ENCODE data around the gene RAB14. TPM values are rescaled to one million over a fixed set of nuclear protein-coding genes. Genes with fewer than 3 reads are reported as not detected.
A peak's percentile ranks its signal among the peaks of the same experiment; 100 is the strongest.

RAB14 gene
- total RNA-seq, 3 donors from 2014 or later, result 70.1 to 87.2 (median 76.2) TPM

DNA sequence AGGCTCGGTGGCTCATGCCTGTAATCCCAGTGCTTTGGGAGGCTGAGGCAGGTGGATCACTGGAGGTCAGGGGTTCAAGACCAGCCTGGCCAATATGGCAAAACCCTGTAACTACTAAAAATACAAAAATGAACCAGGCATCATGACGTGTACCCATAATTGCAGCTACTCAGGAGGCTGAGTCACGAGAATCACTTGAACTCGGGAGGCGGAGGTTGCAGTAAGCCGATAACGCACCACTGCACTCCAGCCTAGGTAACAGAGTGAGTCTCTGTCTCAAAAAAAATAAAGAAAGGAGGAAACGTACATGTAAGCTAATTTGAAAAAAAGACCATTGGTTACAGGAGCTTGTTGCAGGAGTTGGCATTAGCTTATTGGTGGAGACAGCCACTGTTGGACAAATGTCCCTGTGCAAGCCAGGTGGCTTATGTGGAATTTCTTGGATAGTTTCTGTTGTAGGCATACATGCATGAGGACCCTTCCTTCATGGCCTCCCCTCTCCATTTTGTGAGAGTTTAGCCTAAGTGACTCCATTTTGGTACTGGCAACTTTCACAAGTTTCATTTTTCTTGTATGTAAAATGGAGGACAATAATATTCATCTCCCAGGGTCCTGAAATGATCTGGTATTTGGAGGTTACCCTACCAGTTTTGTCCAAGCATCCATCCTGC lies 16.8 kb upstream of the RAB14 start:
- no peak for ATAC-seq
- Histone ChIP-seq H3K9me3 (no peaks in the 10 kb centered on the region), H3K36me3 (ENCODE audit: low read depth) (no peaks in the 10 kb centered on the region), H3K4me1 (ENCODE audit: low read depth) (no peaks in the 10 kb centered on the region), H3K4me3 (no peak overlapping the region)
- TF ChIP-seq, protein P1, sequence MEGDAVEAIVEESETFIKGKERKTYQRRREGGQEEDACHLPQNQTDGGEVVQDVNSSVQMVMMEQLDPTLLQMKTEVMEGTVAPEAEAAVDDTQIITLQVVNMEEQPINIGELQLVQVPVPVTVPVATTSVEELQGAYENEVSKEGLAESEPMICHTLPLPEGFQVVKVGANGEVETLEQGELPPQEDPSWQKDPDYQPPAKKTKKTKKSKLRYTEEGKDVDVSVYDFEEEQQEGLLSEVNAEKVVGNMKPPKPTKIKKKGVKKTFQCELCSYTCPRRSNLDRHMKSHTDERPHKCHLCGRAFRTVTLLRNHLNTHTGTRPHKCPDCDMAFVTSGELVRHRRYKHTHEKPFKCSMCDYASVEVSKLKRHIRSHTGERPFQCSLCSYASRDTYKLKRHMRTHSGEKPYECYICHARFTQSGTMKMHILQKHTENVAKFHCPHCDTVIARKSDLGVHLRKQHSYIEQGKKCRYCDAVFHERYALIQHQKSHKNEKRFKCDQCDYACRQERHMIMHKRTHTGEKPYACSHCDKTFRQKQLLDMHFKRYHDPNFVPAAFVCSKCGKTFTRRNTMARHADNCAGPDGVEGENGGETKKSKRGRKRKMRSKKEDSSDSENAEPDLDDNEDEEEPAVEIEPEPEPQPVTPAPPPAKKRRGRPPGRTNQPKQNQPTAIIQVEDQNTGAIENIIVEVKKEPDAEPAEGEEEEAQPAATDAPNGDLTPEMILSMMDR (IDR thresholded peaks at IDR 0.05), result no peak
- DNase-seq, result no peak
- intact Hi-C loops (cut with DNase I, micrococcal nuclease), result loop anchor here (5.0 to 10.0 kb wide), 2 partner anchors 94 to 106 kb away; no protein-coding TSS in a partner anchor

DNA sequence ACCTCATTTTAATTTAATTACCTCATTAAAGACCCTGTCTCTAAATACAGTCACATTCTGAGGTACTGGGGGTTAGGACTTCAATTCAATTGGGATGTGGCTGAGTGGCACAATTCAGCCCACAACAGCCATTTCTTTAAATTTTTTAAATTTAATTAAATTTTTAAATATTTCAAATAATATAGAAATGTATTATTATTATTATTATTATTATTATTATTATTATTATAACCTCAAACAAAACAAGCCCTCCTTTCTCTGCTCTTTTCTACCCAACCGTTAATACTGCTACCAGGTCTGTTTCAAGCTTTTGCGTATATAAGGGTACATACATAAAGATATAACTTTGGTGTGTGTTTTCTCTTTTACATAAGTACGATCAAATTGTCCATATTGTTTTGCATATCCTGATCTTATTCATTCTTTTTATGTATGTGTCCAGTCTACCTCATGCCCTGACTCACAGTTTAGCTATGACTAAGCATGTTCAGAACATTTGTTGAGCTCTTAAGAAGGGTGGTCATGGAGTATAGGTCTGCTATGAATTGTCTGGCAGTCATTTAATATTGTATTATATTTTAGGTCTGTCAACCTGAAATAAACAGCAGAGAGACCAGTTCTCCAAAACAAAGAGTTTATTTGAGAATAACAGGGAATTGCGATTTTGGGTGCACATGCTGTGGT lies 16.1 kb upstream of the RAB14 start:
- DNase-seq (no peak), ATAC-seq (no peak)
- TF ChIP-seq, protein P1 (IDR thresholded peaks at IDR 0.05), result no peak
- intact Hi-C loops (cut with DNase I, micrococcal nuclease), result loop anchor here (5.0 to 10.0 kb wide), 2 partner anchors 95 to 107 kb away; no protein-coding TSS in a partner anchor
- H3K9me3 ChIP-seq, result no peaks in the 10 kb centered on the region
- H3K36me3 ChIP-seq (ENCODE audit: low read depth), result no peaks in the 10 kb centered on the region
- no peak overlapping the region for H3K4me3 ChIP-seq
- H3K4me1 ChIP-seq (ENCODE audit: low read depth), result peaks cover 6% of the 10 kb centered on the region

DNA sequence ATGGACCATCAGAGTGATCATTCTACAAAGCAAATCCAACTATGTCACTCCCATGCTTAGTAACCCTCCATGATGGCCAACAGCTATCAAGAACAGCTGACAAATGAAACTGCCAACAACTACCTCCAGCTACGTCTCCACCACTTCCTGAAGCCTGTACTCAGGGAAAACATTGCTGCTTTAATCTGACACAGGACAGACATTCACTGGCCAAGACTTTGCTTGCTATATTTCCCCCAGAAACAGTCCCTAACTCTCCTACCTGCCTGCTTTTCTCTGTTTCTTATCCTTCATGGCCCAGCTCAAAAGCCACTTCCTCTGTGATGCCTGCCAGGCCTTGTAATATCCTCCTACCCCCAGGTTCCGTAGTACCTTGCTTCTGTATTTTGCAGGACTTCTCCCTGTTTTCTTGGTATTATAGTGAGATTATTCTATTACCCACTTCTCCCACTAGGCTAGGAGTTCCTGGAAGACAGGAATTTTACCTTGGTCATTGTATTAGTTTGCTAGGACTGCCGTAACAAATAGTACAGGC lies 14.7 kb upstream of the RAB14 start:
- TF ChIP-seq, protein P1 (IDR thresholded peaks at IDR 0.05), result no peak
- no peaks in the 10 kb centered on the region for H3K9me3 ChIP-seq
- DNase-seq (no peak), ATAC-seq (no peak)
- H3K4me3 ChIP-seq, result no peak overlapping the region
- no peaks in the 10 kb centered on the region for H3K36me3 ChIP-seq (ENCODE audit: low read depth)
- intact Hi-C loops (cut with DNase I, micrococcal nuclease), result loop anchor here (5.0 to 10.0 kb wide), 2 partner anchors 96 to 108 kb away; no protein-coding TSS in a partner anchor
- peaks cover 6% of the 10 kb centered on the region for H3K4me1 ChIP-seq (ENCODE audit: low read depth)

DNA sequence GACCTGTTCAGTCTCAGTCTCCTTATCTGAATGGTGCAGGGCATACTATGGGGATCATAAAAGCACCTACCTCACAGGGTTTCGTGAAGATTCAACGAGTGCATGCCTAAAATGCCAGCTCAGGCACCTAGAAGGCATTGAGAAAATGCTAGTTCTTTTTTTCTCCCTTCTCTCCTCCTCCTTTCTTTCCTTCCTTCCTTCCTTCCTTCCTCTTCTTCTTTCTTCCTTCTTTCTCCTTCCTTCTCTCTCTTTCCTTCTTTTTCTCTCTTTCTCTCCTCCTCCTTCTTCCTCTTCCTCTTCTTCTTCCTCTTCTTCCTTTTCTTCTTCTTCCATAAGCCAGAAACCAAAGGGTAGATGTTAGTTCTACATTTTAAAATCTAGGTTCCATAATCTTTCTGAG lies 12.3 kb upstream of the RAB14 start:
- Histone ChIP-seq H3K4me3 (no peak overlapping the region), H3K4me1 (ENCODE audit: low read depth) (peaks cover 6% of the 10 kb centered on the region), H3K36me3 (ENCODE audit: low read depth) (no peaks in the 10 kb centered on the region), H3K9me3 (no peaks in the 10 kb centered on the region)
- intact Hi-C loops (cut with DNase I, micrococcal nuclease), result loop anchor here (5.0 to 10.0 kb wide), 2 partner anchors 111 to 188 kb away; no protein-coding TSS in a partner anchor
- DNase-seq, result no peak
- TF ChIP-seq, protein P1 (IDR thresholded peaks at IDR 0.05), result no peak
- no peak for ATAC-seq

DNA sequence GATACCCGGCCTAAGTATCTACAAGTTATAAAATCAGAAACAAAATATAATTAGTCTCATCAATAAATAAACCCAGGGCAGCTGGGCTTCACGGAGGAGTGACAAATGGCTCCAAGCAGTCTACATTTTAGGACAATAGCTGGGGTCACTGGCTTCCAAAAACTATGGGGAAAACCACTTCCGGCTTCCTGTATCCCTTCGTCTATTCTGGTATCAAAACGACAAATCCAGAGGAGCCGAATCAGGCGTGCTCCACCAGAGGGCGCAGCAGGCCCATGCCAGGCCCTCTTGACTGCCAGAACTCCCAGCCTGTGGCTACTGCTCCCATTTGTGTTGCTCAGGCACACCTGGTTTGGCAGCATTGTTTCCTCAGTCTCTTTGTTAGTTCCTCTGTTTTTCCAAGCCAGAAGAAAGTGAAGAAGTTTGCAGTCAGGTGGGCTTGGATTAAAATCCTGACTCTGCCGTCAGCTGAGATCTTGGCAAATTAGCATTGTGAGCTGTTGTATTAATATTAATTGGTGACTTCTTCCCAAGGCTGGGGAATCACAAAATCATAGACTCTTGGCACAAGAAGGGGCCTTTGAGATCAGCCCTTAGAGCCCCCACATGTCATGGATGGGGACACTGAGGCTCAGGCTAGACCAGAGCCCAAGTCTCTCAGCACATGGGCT lies 11.6 kb upstream of the RAB14 start:
- no peaks in the 10 kb centered on the region for H3K36me3 ChIP-seq (ENCODE audit: low read depth)
- peak; percentile 100 for ATAC-seq
- DNase-seq, result peak; percentile 88 to 94 (median 93)
- intact Hi-C loops (cut with DNase I, micrococcal nuclease), result loop anchor here (5.0 to 10.0 kb wide), 2 partner anchors 112 to 189 kb away; no protein-coding TSS in a partner anchor
- no peak overlapping the region for H3K4me3 ChIP-seq
- TF ChIP-seq, protein P1 (IDR thresholded peaks at IDR 0.05), result peak; percentile 87
- no peaks in the 10 kb centered on the region for H3K9me3 ChIP-seq
- peaks cover 6% of the 10 kb centered on the region for H3K4me1 ChIP-seq (ENCODE audit: low read depth)
